SU-DHL-6 (cell line): ENCODE data around the gene SPAG9.

Experiments
- H2AFZ ChIP-seq: fragments of 200-600 bp; sonication (generic); 2 replicates; pipeline ENCODE4 v1.6.1; 2014; ENCODE audit warnings: low read depth, mild to moderate bottlenecking, moderate library complexity, mixed read lengths, antibody characterized with exemption, low read length; ENCODE audit not compliant: severe bottlenecking
- H3F3A ChIP-seq: fragments of 200-600 bp; shearing (Covaris generic); 2 replicates; pipeline ENCODE4 v1.6.0; 2016; ENCODE audit warnings: antibody characterized with exemption, mild to moderate bottlenecking; ENCODE audit not compliant: insufficient read depth
- H3K27ac ChIP-seq: fragments of 200-600 bp; sonication (generic); 2 replicates; pipeline ENCODE4 v1.5.1; 2016; ENCODE audit warnings: low read depth, mild to moderate bottlenecking, low read length, moderate library complexity, mixed read lengths
- H3K27me3 ChIP-seq: fragments of 200-600 bp; sonication (generic), shearing (Covaris generic); 2 replicates; pipeline ENCODE4 v1.6.0; 2014; ENCODE audit warnings: mild to moderate bottlenecking, low read length
- H3K36me3 ChIP-seq: fragments of 200-600 bp; sonication (generic); 2 replicates; pipeline ENCODE4 v1.6.1; 2014; ENCODE audit warnings: mild to moderate bottlenecking, low read length, mixed read lengths
- H3K4me2 ChIP-seq: fragments of 300-600, 200-600 bp; shearing (Covaris generic), sonication (generic); 2 replicates; pipeline ENCODE4 v1.6.0; 2014; ENCODE audit warnings: low read length, low read depth, mild to moderate bottlenecking; ENCODE audit not compliant: poor library complexity, severe bottlenecking
- H3K4me3 ChIP-seq: fragments of 200-600 bp; sonication (generic); 2 replicates; pipeline ENCODE4 v1.5.1; 2014; ENCODE audit warnings: antibody characterized with exemption, low read length, mild to moderate bottlenecking, mixed read lengths; ENCODE audit not compliant: insufficient read depth, poor library complexity, severe bottlenecking
- H3K79me2 ChIP-seq: fragments of 200-600 bp; sonication (generic); 2 replicates; pipeline ENCODE4 v1.6.1; 2014; ENCODE audit warnings: mild to moderate bottlenecking, low read length, moderate library complexity; ENCODE audit not compliant: insufficient read depth
- H3K9ac ChIP-seq: fragments of 200-600 bp; sonication (generic); 2 replicates; pipeline ENCODE4 v1.7.0; 2014; ENCODE audit warnings: mild to moderate bottlenecking, low read length
- H3K9me2 ChIP-seq: fragments of 200-600 bp; sonication (generic); replicated peaks from 2 replicates; pipeline ENCODE4 v1.6.1; 2014; ENCODE audit warnings: low read length; ENCODE audit not compliant: insufficient read depth
- H3K9me3 ChIP-seq: fragments of 200-600 bp; sonication (generic); 2 replicates; pipeline ENCODE4 v1.6.1; 2014; ENCODE audit warnings: low read length, mixed read lengths; ENCODE audit not compliant: insufficient read depth
- H4K20me1 ChIP-seq: fragments of 200-600 bp; sonication (generic); 2 replicates; pipeline ENCODE4 v1.6.1; 2014; ENCODE audit warnings: low read depth, mild to moderate bottlenecking, antibody characterized with exemption, low read length, moderate library complexity, mixed read lengths
- EZH2phosphoT487 ChIP-seq: fragments of 200-600 bp; sonication (generic), shearing (Covaris generic); conservative IDR thresholded peaks from 2 replicates; pipeline ENCODE4 v1.6.1; 2018; ENCODE audit warnings: mild to moderate bottlenecking, antibody characterized with exemption, low read length, moderate library complexity, mixed read lengths
- TF ChIP-seq, protein P1 (sequence below): fragments of 200-600 bp; sonication (generic); IDR thresholded peaks from one replicate; pipeline ENCODE4 v1.5.1; 2017; ENCODE audit warnings: antibody characterized with exemption, mild to moderate bottlenecking, low read length, moderate library complexity; ENCODE audit not compliant: insufficient read depth, poor library complexity, severe bottlenecking

The SPAG9 gene

DNA sequence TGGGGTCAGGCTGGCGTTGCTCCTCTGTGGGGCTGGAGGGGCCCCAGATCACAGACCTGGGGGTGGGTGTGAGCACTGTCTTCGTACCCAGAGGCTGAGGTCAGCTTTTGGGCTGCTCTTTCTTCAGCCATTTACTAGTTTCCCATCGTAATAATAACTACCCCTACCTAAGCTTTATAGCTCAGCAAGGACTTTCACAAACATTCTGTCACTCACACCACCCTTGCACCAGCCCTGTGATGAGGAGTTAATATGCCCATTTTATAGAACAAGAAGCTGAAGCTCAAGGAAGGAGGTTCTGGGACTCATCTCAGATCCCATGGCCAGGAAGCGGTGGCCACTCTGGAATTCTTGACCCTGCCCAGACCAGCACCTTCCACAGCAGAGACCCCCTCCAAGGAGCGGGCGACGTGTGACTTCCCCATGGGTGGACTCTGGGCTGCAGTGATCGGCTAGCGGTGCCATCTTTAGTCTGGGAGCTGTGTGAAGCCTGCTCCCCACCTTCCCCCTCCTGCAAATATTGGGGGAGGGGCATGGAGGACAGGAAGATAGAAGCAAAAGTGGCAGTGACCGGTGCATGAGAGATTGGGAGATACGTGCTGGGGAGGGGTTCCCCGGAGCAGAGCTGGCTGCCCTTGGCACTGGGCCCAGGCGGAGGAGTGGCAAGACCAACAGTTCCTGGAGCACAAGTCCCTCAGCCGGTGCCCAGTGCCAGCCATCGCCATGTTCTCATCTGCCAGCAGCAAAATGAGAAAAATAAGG, 172.7 kb downstream of the SPAG9 start:
- Histone ChIP-seq H3K79me2 (no peaks in the 10 kb centered on the region), H4K20me1 (no peaks in the 10 kb centered on the region), H3K9me3 (no peaks in the 10 kb centered on the region), H3K27me3 (no peaks in the 10 kb centered on the region), H3K27ac (no peak overlapping the region), H3K36me3 (no peaks in the 10 kb centered on the region), H3K9ac (no peak overlapping the region), H3K9me2 (no peaks in the 10 kb centered on the region), H3K4me3 (no peak overlapping the region), H3K4me2 (no peak overlapping the region), H3F3A (no peaks in the 10 kb centered on the region), H2AFZ (no peak overlapping the region)
- no peak for TF ChIP-seq EZH2phosphoT487
- TF ChIP-seq, protein P1, sequence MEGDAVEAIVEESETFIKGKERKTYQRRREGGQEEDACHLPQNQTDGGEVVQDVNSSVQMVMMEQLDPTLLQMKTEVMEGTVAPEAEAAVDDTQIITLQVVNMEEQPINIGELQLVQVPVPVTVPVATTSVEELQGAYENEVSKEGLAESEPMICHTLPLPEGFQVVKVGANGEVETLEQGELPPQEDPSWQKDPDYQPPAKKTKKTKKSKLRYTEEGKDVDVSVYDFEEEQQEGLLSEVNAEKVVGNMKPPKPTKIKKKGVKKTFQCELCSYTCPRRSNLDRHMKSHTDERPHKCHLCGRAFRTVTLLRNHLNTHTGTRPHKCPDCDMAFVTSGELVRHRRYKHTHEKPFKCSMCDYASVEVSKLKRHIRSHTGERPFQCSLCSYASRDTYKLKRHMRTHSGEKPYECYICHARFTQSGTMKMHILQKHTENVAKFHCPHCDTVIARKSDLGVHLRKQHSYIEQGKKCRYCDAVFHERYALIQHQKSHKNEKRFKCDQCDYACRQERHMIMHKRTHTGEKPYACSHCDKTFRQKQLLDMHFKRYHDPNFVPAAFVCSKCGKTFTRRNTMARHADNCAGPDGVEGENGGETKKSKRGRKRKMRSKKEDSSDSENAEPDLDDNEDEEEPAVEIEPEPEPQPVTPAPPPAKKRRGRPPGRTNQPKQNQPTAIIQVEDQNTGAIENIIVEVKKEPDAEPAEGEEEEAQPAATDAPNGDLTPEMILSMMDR, result no peak

DNA sequence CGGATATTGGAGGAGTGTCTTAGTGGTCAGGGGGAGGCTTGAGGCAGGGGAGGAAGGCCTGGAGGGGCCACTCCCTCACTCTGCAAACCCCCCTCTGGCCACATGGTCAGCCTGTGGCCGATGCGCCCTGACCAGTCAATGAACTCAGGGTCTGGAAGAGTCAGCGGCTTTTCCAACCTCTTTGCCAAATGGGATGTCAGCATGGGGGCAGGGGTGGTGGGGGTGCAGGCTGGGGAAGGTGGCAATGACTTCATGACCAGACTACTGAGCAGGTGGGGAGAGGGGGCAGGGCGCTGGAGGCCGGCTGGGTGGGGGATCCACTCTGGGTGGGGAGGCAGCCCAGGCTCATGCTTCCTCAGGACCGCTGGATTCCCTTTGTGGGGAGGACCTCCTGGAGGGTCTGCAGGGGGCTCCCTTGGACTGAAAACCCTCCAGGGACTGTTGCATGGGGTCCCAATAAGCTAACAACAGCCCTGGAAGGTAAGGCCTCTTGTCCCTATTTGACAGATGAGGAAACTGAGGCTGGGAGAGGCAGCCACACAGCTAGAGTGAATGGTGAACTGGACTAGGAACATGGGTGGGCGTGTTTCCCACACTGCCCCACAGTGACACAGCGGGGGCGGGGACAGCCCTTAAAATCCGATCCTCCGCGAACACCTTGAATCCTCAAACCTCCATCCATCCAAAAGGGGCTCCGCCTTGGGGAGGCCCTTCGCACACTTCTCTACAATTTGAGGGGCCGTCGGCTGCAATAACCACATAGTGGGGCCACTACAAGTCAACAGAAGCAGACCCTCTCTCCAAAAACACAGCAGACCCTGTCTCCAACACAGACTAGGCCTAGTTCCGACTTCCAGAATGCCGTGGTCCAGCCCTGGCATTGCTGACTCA, 173.5 kb downstream of the SPAG9 start:
- no peaks in the 10 kb centered on the region for H3F3A ChIP-seq
- H3K27me3 ChIP-seq, result no peaks in the 10 kb centered on the region
- TF ChIP-seq, protein P1, result no peak
- no peak for TF ChIP-seq EZH2phosphoT487
- H3K9me3 ChIP-seq, result no peaks in the 10 kb centered on the region
- H3K27ac ChIP-seq, result no peak overlapping the region
- no peak overlapping the region for H3K4me2 ChIP-seq
- H3K36me3 ChIP-seq, result no peaks in the 10 kb centered on the region
- H3K4me3 ChIP-seq, result no peak overlapping the region
- H3K79me2 ChIP-seq, result no peaks in the 10 kb centered on the region
- H4K20me1 ChIP-seq, result no peaks in the 10 kb centered on the region
- H2AFZ ChIP-seq, result no peak overlapping the region
- no peak overlapping the region for H3K9ac ChIP-seq
- no peaks in the 10 kb centered on the region for H3K9me2 ChIP-seq

GRCh38 chr17:50946223-50946890, 174.3 kb downstream of the SPAG9 start:
- Histone ChIP-seq H3K4me2 (no peak overlapping the region), H3K27ac (no peak overlapping the region), H3K79me2 (no peaks in the 10 kb centered on the region), H3F3A (no peaks in the 10 kb centered on the region), H3K36me3 (no peaks in the 10 kb centered on the region), H4K20me1 (no peaks in the 10 kb centered on the region), H3K27me3 (no peaks in the 10 kb centered on the region), H3K9ac (no peak overlapping the region), H3K4me3 (no peak overlapping the region), H2AFZ (no peak overlapping the region), H3K9me2 (no peaks in the 10 kb centered on the region), H3K9me3 (no peaks in the 10 kb centered on the region)
- no peak for TF ChIP-seq EZH2phosphoT487
- TF ChIP-seq, protein P1, result no peak
